GM19193 (cell line): ENCODE measurements around the gene TNPO2.
A peak's percentile ranks its signal among the peaks of the same experiment; 100 is the strongest.

Source experiments
- POLR2A ChIP-seq: IDR thresholded peaks from 4 replicates; pipeline ENCODE4 v1.6.1; 2011; ENCODE audit not compliant: insufficient read depth, insufficient read length; ENCODE audit errors: extremely low read depth

TNPO2 gene

DNA sequence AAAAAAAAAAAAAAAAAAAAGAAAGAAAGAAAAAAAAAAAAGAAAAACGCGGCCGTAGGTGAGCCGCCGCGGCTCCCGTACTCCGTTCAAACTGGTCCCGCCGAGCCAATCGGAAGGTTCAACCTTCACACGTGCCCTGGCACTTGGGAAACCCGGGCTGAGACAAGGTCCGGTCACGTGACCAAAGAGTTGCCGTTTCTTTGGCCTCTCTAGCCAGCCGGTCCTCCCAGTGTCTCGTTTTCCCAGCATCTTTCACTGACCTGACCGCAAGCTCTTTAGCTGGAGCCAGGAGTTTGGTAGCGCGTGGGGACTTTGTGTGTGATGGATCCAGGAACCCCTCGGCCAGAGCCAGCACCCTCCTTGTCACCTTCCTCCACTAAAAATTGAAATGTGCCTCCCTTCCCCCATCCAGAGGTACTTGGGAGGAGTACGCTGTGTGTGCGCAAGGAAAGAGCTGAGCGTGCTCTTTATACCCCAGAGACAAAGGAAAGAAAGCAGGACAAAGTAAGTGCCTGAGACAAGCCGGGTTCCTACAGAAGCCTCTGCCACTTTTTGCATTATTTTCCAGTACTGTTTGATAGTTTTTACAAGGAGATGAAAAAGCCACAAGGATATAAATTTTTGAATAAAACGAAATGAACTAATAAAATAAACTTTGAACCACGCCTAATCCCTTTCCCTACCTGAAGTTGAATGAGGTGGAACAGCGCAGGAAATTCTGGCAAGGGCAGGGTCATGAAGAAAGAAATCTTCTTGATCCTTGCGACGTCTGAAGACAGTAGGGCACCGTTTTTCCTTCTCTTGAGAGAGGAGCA is 959 bp downstream of the TNPO2 start:
- TF ChIP-seq POLR2A, result peak; percentile 37

DNA sequence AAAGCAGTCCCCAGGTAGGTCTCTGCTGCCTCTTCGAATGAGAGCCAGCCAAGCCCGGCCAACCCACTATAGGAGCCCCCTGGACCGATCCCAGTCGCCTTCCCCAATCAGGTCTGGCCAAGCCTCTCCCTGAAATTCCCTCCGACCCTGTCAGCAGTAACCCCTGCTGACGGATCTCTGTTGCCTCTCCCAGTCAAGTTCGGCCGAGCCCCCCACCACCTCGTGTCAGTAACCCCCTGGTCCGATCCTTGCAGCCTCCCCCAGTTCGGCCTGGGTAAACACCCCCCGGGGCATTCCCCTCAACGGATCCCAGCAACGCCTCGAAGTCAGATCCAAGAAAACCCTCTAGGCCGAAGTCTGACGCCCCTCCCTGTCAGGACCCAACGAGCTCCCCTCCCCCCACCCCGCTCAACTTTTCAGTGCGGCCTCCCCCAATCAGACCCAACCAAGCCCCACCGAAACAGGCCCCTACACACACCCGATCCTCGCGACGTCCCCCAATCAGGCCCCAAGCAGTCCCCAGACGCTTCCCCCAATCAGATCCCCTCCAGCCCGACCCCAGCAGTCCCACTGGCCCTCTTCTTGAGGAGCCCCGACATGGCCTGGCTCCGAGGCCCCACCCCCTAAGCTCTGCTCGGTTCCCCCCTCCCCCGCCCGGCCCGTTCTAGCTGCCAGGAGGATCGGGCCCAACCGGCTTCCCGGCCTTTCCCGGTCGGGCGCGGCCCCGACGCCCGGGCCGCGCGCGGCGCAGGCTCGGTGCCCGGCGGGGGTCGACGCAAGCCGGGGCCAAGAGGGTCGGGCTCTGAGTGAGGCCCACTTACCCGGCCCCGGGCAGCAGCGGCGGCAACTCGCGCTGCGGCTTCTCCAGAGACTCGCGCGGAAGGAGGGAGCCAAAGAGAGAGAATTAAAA is 1.8 kb downstream of the TNPO2 start:
- peak; percentile 31 for TF ChIP-seq POLR2A

DNA sequence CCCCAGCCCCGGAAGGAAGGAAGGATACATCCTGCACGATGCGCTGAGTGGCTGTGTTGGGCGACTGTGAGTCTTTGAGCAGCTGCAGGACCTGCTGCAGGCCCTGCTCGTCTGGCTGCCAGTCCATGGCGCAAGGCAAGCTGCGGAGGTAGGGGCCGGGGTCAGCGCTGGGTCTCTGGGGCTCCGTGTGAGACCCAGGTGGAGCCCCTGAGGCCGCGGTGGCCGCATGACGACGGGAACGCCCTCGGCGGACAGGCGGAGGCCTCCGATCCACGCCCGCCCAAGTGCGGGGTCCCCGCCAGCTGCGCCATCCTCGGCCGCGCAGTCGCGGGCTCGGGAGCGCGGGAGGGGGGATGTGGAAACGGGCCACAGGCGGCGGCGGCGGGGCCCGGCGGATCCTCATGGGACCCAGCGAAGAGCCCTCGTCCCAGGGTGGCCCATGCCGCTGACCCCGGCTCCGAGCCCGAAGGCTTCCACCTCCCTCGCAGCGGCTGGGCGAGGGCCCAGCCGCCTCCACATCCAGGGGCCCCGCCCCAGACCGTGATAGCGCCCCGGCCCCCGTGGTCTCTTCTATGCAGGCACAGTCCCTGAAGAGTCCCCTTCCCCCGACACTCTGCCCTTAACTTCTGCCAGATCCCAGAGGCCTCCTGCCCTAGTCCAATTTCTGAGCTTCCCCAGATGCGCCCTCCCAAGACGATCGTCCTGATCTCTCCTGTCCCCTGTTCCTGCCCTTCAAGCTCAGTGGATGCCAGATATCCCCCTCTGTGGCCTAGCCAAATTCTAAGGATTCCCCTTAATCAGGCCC is 2.7 kb downstream of the TNPO2 start:
- TF ChIP-seq POLR2A, result no peak

GRCh38 chr19:12720296-12720695 is 3.4 kb downstream of the TNPO2 start:
- no peak for TF ChIP-seq POLR2A

DNA sequence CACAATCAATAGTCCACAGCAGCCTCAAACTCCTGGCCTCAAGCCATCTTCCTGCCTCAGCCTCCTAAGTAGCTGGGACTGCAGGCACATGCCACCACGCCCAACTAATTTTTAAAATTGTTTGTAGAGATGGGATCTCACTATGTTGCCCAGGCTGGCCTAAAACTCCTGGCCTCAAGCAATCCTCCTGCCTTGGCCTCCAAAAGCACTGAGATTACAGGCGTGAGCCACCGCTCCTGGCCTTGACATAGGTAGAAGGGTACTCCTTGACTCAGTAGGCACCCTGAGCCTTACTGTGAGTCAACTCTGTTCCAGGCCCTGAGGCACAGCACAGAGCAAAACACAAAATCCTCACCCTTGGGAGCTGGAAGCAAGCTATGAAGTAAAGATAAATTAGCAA is 7.8 kb downstream of the TNPO2 start:
- TF ChIP-seq POLR2A, result no peak

GRCh38 chr19:12715102-12715501 is 8.6 kb downstream of the TNPO2 start:
- TF ChIP-seq POLR2A, result no peak

GRCh38 chr19:12711187-12711586 is 12.5 kb downstream of the TNPO2 start:
- TF ChIP-seq POLR2A, result no peak

GRCh38 chr19:12708641-12709040 is 15.1 kb downstream of the TNPO2 start:
- no peak for TF ChIP-seq POLR2A

DNA sequence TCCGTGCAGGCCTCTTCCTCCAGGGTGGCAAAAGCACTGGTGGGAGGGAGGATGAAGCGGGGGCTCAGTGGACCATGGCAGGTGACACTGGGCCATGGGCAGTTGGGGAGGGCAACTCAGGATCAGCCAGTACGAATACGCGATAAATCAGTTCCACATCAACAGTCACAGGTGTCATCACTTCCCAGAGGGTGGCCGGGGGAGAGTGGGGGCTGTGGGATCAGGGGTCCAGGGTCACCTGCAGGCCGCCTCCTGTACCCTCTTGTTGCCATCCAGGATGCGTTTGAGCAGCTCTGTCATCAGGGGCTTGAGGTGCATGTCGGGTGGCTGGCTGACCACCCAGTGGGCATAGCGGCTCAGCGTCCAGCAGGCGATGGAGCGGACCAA is 17.4 kb downstream of the TNPO2 start:
- no peak for TF ChIP-seq POLR2A

DNA sequence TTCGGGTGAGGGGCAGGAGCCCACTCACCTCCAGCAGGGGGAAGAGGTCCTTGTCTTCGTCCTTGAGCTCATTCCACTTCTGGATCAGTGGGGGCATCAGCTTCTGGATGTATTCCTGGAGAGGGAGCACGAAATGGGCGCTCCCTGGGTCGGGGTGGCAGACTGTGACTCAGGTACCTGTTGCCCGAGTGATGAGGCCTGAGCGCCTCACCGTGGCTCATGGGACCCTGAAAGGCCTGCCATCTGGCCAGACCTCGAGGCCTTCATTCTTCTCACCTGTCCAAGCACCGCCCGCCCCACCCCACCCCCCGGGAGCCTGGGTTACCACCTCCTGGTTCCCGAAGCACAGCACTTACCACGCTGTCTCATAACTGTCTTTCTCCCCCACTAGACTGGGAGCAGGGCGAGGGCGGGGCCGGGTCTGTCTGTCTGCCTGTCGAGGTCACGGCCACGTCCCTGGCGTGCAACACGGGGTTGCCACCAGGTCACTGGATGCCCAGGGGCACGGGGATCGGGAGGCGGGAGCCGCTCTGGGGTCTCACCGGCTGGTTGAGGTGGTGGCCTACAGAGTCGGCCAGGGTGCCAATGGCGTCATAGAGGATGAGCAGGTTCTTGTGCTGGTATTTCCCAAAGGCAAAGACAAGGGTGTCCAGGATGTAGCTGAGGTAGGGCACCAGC is 17.9 kb downstream of the TNPO2 start:
- no peak for TF ChIP-seq POLR2A

DNA sequence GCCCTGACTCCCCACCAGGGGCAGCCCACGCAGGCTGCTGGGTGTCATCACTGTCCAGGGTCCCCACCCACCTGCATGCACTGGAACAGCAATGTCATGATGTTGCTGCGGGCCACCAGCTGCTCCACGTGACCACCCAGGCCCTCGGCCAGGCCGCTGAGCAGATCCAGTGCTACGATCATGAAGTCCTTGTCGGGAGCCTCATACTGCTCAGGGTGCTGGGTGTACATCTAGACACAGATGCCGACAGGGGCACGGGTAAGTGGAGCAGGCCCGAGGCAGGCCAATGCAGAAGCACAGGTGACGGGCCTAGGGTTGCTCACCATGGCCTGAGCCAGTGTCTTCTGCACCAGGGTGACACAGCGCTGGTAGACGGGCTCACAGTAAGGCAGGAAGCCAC is 18.6 kb downstream of the TNPO2 start:
- no peak for TF ChIP-seq POLR2A

DNA sequence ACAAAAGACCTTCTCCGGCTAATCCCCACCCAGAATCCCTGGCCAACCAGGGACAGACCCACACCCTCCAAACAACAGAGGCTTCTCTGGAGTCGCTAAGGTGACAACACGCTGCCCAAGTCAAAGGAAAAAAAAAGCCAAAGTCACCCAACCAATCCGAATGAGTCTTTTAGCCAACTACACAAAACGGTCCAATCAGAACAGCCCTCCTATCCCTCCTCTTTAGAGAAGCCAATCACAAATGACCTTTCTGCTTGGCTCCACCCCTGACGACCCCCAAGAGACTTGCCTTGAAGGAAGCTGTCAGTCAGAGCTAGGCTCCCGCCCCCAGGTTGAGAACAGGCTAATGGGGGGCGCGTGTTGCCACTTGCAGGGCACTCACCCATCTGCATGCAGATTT is 20.7 kb downstream of the TNPO2 start:
- TF ChIP-seq POLR2A, result no peak

DNA sequence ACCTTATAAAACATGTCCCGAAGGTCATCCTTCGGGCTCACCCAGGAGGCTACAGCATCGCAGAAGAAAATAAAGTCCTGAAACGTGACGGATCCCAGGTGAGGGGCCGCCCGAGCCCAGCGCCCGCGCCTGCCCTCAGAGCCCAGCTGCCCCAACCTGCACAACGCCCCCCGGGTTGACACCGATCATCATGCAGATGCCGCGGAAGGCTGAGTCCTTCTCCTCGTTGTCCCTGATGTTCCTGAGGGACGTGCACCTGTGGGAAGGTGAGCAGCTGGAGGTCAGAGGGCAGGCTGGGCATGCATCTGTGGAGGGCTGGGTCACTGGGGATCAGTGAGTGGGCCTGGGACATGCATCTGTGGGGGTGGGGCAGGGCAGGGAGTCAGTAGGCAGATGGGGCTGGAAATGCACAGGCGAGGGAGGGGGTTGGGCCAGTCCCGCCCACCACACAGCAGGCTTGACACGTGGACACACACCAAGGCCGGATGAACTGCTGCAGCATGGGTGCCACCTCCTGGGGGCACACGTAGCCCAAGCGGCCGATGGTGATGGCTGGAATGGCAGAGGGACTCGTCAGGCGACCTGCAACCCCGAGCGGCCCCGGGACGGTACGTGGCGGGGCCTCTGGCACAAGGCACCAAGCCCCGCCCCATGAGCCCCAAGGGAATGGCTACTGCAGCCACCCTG is 22.0 kb downstream of the TNPO2 start:
- no peak for TF ChIP-seq POLR2A

DNA sequence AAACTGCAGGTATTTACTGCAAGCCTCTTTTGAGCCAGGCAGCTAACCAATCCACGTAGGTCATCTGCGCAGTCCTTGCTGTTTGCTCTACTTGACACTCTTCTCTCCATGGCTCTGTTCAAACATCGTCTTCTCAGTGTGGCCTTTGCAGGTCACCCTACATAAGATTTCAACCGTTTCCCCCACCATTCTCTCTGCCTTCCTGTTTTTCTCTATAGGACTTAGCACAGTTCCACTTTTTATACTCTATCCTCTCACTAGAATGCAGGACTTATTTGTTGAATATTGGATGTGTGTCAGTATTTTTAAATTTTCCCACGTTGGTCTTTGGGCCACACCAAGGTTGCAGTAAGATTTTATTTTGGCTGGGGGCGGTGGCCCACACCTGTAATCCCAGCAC is 25.6 kb downstream of the TNPO2 start:
- TF ChIP-seq POLR2A, result no peak
